Measurements from ENCODE around the gene SOAT1. TPM values are rescaled to one million over a fixed set of nuclear protein-coding genes. Genes with fewer than 3 reads are reported as not detected.

SOAT1 gene
- total RNA-seq, 4 donors from 2014 or later = 12.3 to 14.2 (median 12.6) TPM

- 88 to 91% methylated on average over 6 of the region's 6 CpGs for WGBS, 2 donors
- no peak for DNase-seq (ENCODE audit: low spot score in 2 of 2)
- no peak for TF ChIP-seq EP300 (IDR thresholded peaks at IDR 0.05)
- TF ChIP-seq POLR2A (IDR thresholded peaks at IDR 0.05) = no peak
- TF ChIP-seq CTCF (IDR thresholded peaks at IDR 0.05) = no peak
- no peaks in the 10 kb centered on the region for H3K9me3 ChIP-seq
- no peak overlapping the region for H3K27ac ChIP-seq
- H3K27me3 ChIP-seq = no peaks in the 10 kb centered on the region
- peaks cover 0 to 27% (median 0%) of the 10 kb centered on the region in 3 donors for H3K36me3 ChIP-seq
- peaks cover 0 to 3% (median 0%) of the 10 kb centered on the region in 4 donors for H3K4me1 ChIP-seq
- H3K4me3 ChIP-seq = no peak overlapping the region
Measured at GRCh38 chr1:179313004-179313403, 19.4 kb downstream of the SOAT1 start.

GRCh38 chr1:179314928-179315327 is 21.3 kb downstream of the SOAT1 start:
- Histone ChIP-seq H3K27ac (no peak overlapping the region), H3K27me3 (no peaks in the 10 kb centered on the region), H3K4me3 (no peak overlapping the region), H3K36me3 (peaks cover 0 to 32% (median 0%) of the 10 kb centered on the region in 3 donors), H3K9me3 (peaks cover 0 to 5% (median 0%) of the 10 kb centered on the region in 4 donors), H3K4me1 (peaks cover 0 to 3% (median 0%) of the 10 kb centered on the region in 4 donors)
- 86 to 89% methylated on average over 3 of the region's 3 CpGs for WGBS, 2 donors
- TF ChIP-seq CTCF (IDR thresholded peaks at IDR 0.05) (no peak), POLR2A (IDR thresholded peaks at IDR 0.05) (no peak), EP300 (IDR thresholded peaks at IDR 0.05) (no peak)
- no peak for DNase-seq (ENCODE audit: low spot score in 2 of 2)

- H3K27me3 ChIP-seq = no peaks in the 10 kb centered on the region
- WGBS, 2 donors = 75 to 79% methylated on average over 5 of the region's 5 CpGs
- no peak overlapping the region for H3K4me3 ChIP-seq
- no peak for DNase-seq (ENCODE audit: low spot score in 2 of 2)
- TF ChIP-seq POLR2A (IDR thresholded peaks at IDR 0.05) (no peak), CTCF (IDR thresholded peaks at IDR 0.05) (no peak), EP300 (IDR thresholded peaks at IDR 0.05) (no peak)
- H3K4me1 ChIP-seq = no peaks in the 10 kb centered on the region
- H3K36me3 ChIP-seq = peaks cover 0 to 54% (median 0%) of the 10 kb centered on the region in 3 donors
- peaks cover 0 to 20% (median 0%) of the 10 kb centered on the region in 4 donors for H3K9me3 ChIP-seq
- H3K27ac ChIP-seq = no peak overlapping the region
Measured at GRCh38 chr1:179318491-179318890, 24.9 kb downstream of the SOAT1 start.

GRCh38 chr1:179321533-179322216 is 28.1 kb downstream of the SOAT1 start:
- Histone ChIP-seq H3K36me3 (peaks cover 0 to 56% (median 0%) of the 10 kb centered on the region in 3 donors), H3K4me1 (no peaks in the 10 kb centered on the region), H3K4me3 (no peak overlapping the region), H3K27ac (no peak overlapping the region), H3K9me3 (peaks cover 0 to 20% (median 0%) of the 10 kb centered on the region in 4 donors), H3K27me3 (no peaks in the 10 kb centered on the region)
- TF ChIP-seq POLR2A (IDR thresholded peaks at IDR 0.05) (no peak), CTCF (IDR thresholded peaks at IDR 0.05) (no peak), EP300 (IDR thresholded peaks at IDR 0.05) (no peak)
- DNase-seq (ENCODE audit: low spot score in 2 of 2) = no peak
- WGBS, 2 donors = 97% methylated on average over 5 of the region's 5 CpGs

GRCh38 chr1:179322557-179322956 is 29.0 kb downstream of the SOAT1 start:
- H3K4me1 ChIP-seq = no peaks in the 10 kb centered on the region
- H3K27ac ChIP-seq = no peak overlapping the region
- DNase-seq (ENCODE audit: low spot score in 2 of 2) = no peak
- H3K36me3 ChIP-seq = peaks cover 0 to 50% (median 0%) of the 10 kb centered on the region in 3 donors
- 78 to 82% methylated on average over 3 of the region's 3 CpGs for WGBS, 2 donors
- no peak overlapping the region for H3K4me3 ChIP-seq
- TF ChIP-seq EP300 (IDR thresholded peaks at IDR 0.05) = no peak
- TF ChIP-seq CTCF (IDR thresholded peaks at IDR 0.05) = no peak
- no peak for TF ChIP-seq POLR2A (IDR thresholded peaks at IDR 0.05)
- H3K9me3 ChIP-seq = peaks cover 0 to 20% (median 0%) of the 10 kb centered on the region in 4 donors
- H3K27me3 ChIP-seq = no peaks in the 10 kb centered on the region

Data from tibial nerve (tissue), 4 donors.